GM12865 (cell line): Measurements from ENCODE around the gene SUN2.

Experiments
- DNase-seq: peaks from one replicate; pipeline ENCODE4 v3.0.0; 2010; ENCODE audit warnings: low read depth
- H3K4me3 ChIP-seq: 2 replicates; pipeline ENCODE4 v1.5.1; 2011; ENCODE audit warnings: mild to moderate bottlenecking, low read depth, low read length, control low read depth
- TF ChIP-seq, protein P1 (sequence below): IDR thresholded peaks from 2 replicates; pipeline ENCODE4 v1.5.1; 2011; ENCODE audit warnings: low read length, control low read depth, low read depth, inconsistent platforms; ENCODE audit not compliant: insufficient read depth; ENCODE audit errors: missing control alignments

SUN2 gene

DNA sequence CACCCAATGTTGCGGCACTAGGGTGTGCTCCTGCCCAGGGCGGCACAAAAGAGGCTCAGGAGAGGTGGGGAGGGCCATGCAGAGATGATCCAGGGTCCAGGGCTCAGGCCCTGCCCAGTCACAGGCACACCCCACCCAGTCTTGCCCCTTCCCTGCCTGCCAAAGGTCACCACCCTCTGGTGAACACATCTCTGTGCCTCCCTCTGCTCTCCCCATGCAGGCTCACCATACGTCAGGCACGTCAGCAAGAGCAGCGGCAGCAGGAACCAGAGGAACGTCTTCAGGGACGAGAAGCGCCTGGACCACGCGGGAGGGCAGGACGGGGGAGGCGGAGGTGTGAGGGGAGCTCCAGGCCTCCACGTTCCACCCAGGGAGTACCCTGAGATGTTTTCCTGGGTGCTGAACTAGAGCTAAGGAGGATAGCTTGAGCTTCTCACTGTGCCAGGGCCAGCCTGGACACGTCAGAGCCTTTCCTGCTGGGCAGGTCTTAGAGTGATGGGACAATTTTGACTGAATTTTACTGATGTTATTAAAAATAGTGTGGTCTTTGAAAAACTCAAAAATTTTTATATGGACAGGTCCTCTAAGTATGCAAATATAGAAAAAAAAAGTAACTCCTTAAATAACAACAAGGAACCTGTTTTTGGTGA lies 7.2 kb downstream of the SUN2 start:
- TF ChIP-seq, protein P1, sequence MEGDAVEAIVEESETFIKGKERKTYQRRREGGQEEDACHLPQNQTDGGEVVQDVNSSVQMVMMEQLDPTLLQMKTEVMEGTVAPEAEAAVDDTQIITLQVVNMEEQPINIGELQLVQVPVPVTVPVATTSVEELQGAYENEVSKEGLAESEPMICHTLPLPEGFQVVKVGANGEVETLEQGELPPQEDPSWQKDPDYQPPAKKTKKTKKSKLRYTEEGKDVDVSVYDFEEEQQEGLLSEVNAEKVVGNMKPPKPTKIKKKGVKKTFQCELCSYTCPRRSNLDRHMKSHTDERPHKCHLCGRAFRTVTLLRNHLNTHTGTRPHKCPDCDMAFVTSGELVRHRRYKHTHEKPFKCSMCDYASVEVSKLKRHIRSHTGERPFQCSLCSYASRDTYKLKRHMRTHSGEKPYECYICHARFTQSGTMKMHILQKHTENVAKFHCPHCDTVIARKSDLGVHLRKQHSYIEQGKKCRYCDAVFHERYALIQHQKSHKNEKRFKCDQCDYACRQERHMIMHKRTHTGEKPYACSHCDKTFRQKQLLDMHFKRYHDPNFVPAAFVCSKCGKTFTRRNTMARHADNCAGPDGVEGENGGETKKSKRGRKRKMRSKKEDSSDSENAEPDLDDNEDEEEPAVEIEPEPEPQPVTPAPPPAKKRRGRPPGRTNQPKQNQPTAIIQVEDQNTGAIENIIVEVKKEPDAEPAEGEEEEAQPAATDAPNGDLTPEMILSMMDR: no peak
- DNase-seq: no peak
- no peak overlapping the region for H3K4me3 ChIP-seq

DNA sequence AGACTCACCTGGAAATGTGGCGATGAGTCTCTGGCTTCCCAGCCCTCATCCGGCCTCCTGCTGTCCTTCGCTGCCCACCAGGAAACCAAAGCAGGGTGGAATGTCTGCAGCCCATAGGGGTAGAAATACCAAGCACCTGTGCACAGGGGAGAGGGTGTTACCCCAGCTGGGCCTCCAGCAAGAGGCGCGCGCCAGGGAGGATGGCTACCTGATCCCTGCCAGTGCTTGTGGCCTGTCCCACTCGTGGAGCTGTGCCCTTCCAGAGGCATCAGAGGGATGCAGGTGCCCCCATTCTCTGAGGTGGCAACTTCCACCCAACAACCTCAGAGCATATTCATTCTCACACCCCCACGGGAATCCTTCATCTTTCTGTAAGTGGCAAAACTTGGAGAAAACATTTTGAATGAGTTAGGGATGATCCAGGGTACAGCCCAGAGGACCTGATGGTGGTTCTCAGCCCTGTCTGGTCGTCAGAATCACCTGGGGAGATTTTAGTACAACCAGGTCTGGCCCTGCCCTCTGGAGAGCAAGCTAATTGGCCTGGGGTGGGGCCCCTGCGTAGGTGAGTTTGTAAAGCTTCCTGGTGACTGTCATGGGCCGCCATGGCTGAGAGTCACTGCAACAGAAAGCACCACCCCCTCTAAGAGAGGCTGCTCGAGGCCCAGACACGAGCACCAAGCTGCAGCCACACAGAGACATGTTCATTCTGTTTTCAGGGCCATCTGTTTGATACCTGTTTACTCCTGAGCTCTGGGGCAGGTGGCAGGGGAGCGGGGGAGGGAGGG lies 9.9 kb downstream of the SUN2 start:
- H3K4me3 ChIP-seq: no peak overlapping the region
- no peak for DNase-seq
- TF ChIP-seq, protein P1: no peak

DNA sequence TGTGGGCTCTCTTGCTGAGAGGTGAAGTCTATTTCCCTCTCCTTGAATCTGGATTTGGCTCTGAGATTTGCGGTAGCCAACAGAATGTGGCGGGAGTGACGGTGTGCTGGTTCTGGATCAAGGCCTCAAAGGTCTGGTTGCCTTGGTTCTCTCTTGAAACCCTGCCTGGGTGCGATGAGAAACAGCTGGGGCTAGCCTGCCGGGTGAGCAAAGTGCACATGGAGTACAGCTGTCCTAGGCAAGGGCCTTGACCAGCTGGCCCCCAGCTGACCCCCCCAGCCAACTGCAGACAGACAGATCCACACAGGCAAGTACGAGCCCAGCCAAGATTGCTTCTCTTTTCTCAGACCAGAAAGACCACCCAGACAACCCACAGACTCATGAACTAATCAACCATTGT lies 10.8 kb downstream of the SUN2 start:
- no peak overlapping the region for H3K4me3 ChIP-seq
- TF ChIP-seq, protein P1: no peak
- DNase-seq: no peak

DNA sequence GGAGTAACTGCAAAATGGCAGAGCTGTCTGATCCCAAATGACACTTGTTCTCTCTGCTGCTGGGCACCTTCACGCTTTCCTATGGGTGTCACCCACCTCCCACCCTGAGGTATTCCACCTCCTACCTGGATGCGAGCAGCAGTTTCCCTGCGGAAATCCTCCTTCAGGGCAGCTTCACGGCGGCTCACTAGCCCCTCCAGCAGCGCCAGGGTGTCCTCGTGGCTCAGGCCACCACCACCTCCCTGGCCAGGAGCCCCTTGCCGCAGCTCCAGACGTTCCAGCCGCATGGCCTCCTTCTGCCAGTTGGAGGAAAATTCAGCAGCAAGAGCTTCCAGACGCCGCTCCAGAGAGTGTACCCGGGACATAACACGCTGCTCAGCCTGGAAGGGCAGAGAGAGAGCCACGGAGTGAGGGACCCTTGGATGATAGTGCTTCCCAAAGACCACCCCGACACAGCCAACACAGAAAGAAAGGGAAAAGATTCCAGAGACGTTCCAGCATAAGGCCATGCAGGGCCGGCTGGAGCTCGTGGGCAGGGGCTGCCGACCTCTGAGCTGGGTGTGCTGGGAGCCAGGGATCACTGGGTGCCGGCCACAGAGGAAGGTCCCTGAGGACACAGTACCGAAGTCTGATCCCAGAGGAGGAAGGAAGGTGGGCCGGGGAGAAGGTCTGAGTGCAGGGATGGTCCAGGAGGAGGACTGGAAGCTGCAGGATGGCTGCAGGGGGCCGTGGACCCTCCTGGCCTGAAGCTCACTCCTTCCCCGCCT lies 13.4 kb downstream of the SUN2 start:
- no peak overlapping the region for H3K4me3 ChIP-seq
- DNase-seq: no peak
- TF ChIP-seq, protein P1: no peak

DNA sequence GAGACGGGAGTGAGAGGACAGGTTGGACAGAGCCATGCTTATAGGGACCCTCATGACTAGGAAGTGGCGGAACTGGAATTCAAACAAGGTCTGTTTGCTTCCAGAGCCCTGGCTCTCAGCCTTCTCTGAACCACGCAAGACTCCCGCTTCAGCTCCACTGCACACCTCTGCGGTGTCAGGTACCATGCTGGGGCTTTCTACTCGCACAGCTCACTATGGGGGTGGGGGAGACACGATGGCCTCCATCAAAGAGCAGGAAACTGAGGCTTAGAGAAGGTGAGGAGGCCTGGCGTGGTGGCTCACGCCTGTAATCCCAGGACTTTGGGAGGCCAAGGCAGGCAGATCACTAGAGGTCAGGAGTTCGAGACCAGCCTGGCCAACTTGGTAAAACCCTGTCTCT lies 14.2 kb downstream of the SUN2 start:
- H3K4me3 ChIP-seq: no peak overlapping the region
- no peak for DNase-seq
- TF ChIP-seq, protein P1: no peak

DNA sequence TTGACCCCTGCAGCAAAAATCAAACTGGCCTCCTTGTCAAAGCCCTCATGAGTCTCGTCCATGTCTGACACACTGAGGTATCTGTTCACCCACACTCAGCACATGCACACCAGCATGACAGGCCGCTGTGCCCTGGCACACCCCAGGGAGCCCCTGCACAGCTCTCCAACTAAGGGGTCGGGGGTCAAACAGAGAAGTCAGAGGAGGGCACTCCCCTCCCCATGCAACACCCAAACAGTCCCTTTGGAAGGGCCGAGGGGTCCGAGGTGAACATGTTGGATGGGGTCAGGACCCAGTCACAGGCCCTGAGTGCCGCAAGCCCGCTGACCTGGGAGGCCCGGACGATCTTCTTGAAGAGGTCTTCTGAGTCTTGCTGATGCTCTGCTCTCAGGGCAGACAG lies 14.6 kb downstream of the SUN2 start:
- TF ChIP-seq, protein P1: no peak
- DNase-seq: no peak
- no peak overlapping the region for H3K4me3 ChIP-seq
